Ishikawa (cell line): ENCODE data around the gene PLCD3.

Source experiments
- CEBPB ChIP-seq: IDR thresholded peaks from 2 replicates; pipeline ENCODE4 v1.6.1; 2012
- EGR1 ChIP-seq: IDR thresholded peaks from 2 replicates; pipeline ENCODE4 v1.6.1; 2012
- EP300 ChIP-seq: IDR thresholded peaks from 2 replicates; pipeline ENCODE4 v1.6.1; 2012; ENCODE audit warnings: borderline replicate concordance
- RAD21 ChIP-seq: IDR thresholded peaks from 2 replicates; pipeline ENCODE4 v1.6.1; 2012; ENCODE audit warnings: low read depth
- TAF1 ChIP-seq: IDR thresholded peaks from 2 replicates; pipeline ENCODE4 v1.6.1; 2012; ENCODE audit warnings: low read depth, mild to moderate bottlenecking
- TEAD4 ChIP-seq: IDR thresholded peaks from 2 replicates; pipeline ENCODE4 v1.6.1; 2012
- ZBTB7A ChIP-seq: IDR thresholded peaks from 2 replicates; pipeline ENCODE4 v1.6.1; 2012; ENCODE audit warnings: low read depth
- TF ChIP-seq, protein P1 (sequence below): IDR thresholded peaks from 2 replicates; pipeline ENCODE4 v1.6.1; 2012; ENCODE audit warnings: low read depth, mild to moderate bottlenecking
- TF ChIP-seq, protein P2 (sequence below): IDR thresholded peaks from 2 replicates; pipeline ENCODE4 v1.6.1; 2012

- TF ChIP-seq TAF1, result no peak
- TF ChIP-seq RAD21, result no peak
- no peak for TF ChIP-seq CEBPB
- TF ChIP-seq, protein P1, sequence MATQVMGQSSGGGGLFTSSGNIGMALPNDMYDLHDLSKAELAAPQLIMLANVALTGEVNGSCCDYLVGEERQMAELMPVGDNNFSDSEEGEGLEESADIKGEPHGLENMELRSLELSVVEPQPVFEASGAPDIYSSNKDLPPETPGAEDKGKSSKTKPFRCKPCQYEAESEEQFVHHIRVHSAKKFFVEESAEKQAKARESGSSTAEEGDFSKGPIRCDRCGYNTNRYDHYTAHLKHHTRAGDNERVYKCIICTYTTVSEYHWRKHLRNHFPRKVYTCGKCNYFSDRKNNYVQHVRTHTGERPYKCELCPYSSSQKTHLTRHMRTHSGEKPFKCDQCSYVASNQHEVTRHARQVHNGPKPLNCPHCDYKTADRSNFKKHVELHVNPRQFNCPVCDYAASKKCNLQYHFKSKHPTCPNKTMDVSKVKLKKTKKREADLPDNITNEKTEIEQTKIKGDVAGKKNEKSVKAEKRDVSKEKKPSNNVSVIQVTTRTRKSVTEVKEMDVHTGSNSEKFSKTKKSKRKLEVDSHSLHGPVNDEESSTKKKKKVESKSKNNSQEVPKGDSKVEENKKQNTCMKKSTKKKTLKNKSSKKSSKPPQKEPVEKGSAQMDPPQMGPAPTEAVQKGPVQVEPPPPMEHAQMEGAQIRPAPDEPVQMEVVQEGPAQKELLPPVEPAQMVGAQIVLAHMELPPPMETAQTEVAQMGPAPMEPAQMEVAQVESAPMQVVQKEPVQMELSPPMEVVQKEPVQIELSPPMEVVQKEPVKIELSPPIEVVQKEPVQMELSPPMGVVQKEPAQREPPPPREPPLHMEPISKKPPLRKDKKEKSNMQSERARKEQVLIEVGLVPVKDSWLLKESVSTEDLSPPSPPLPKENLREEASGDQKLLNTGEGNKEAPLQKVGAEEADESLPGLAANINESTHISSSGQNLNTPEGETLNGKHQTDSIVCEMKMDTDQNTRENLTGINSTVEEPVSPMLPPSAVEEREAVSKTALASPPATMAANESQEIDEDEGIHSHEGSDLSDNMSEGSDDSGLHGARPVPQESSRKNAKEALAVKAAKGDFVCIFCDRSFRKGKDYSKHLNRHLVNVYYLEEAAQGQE, result no peak
- no peak for TF ChIP-seq TEAD4
- TF ChIP-seq EP300, result no peak
- TF ChIP-seq, protein P2, sequence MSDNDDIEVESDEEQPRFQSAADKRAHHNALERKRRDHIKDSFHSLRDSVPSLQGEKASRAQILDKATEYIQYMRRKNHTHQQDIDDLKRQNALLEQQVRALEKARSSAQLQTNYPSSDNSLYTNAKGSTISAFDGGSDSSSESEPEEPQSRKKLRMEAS, result no peak
- no peak for TF ChIP-seq EGR1
- peak; percentile 27; the same call in 1 of the 2 replicates for TF ChIP-seq ZBTB7A
Observed at GRCh38 chr17:45112559-45113423, 19.5 kb downstream of the PLCD3 start.
